ENCODE results near the gene CFAP61. TPM values are rescaled to one million over a fixed set of nuclear protein-coding genes. Genes with fewer than 3 reads are reported as not detected.

CFAP61 gene
- total RNA-seq, 4 donors from 2014 or later: not detected

GRCh38 chr20:20196610-20197009, 144.3 kb downstream of the CFAP61 start:
- WGBS: 89% methylated on average over 10 of the region's 10 CpGs
- TF ChIP-seq POLR2A (IDR thresholded peaks at IDR 0.05; ENCODE audit: low read depth) (no peak), POLR2AphosphoS5 (IDR thresholded peaks at IDR 0.05) (no peak), EP300 (IDR thresholded peaks at IDR 0.05) (no peak)
- TF ChIP-seq, protein P1, sequence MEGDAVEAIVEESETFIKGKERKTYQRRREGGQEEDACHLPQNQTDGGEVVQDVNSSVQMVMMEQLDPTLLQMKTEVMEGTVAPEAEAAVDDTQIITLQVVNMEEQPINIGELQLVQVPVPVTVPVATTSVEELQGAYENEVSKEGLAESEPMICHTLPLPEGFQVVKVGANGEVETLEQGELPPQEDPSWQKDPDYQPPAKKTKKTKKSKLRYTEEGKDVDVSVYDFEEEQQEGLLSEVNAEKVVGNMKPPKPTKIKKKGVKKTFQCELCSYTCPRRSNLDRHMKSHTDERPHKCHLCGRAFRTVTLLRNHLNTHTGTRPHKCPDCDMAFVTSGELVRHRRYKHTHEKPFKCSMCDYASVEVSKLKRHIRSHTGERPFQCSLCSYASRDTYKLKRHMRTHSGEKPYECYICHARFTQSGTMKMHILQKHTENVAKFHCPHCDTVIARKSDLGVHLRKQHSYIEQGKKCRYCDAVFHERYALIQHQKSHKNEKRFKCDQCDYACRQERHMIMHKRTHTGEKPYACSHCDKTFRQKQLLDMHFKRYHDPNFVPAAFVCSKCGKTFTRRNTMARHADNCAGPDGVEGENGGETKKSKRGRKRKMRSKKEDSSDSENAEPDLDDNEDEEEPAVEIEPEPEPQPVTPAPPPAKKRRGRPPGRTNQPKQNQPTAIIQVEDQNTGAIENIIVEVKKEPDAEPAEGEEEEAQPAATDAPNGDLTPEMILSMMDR (IDR thresholded peaks at IDR 0.05): no peak
- peaks cover 0 to 13% (median 0%) of the 10 kb centered on the region in 4 donors for H3K36me3 ChIP-seq
- H3K27me3 ChIP-seq: peaks cover 0 to 20% (median 2%) of the 10 kb centered on the region in 4 donors
- peaks cover 0 to 5% (median 0%) of the 10 kb centered on the region in 4 donors for H3K4me1 ChIP-seq
- intact Hi-C loops (cut with DNase I): no loop called here
- H3K9me3 ChIP-seq: no peaks in the 10 kb centered on the region
- no peak for DNase-seq (ENCODE audit: extremely low spot score)
- H3K4me3 ChIP-seq: no peak overlapping the region
- no peak overlapping the region for H3K27ac ChIP-seq (replicated peaks in 1 of 4)

- 76% methylated on average over 1 of the region's 1 CpG for WGBS
- no peak for DNase-seq (ENCODE audit: extremely low spot score)
- H3K4me3 ChIP-seq: no peak overlapping the region
- TF ChIP-seq, protein P1 (IDR thresholded peaks at IDR 0.05): no peak
- TF ChIP-seq POLR2A (IDR thresholded peaks at IDR 0.05; ENCODE audit: low read depth) (no peak), EP300 (IDR thresholded peaks at IDR 0.05) (no peak), POLR2AphosphoS5 (IDR thresholded peaks at IDR 0.05) (no peak)
- peaks cover 0 to 5% (median 0%) of the 10 kb centered on the region in 4 donors for H3K4me1 ChIP-seq
- intact Hi-C loops (cut with DNase I): no loop called here
- no peaks in the 10 kb centered on the region for H3K9me3 ChIP-seq
- peaks cover 0 to 25% (median 3%) of the 10 kb centered on the region in 4 donors for H3K27me3 ChIP-seq
- H3K36me3 ChIP-seq: peaks cover 0 to 13% (median 0%) of the 10 kb centered on the region in 4 donors
- no peak overlapping the region for H3K27ac ChIP-seq (replicated peaks in 1 of 4)
Observed at GRCh38 chr20:20198011-20198410, 145.7 kb downstream of the CFAP61 start.

- no peak overlapping the region for H3K27ac ChIP-seq (replicated peaks in 1 of 4)
- no peak for TF ChIP-seq POLR2AphosphoS5 (IDR thresholded peaks at IDR 0.05)
- TF ChIP-seq POLR2A (IDR thresholded peaks at IDR 0.05; ENCODE audit: low read depth): no peak
- TF ChIP-seq, protein P1 (IDR thresholded peaks at IDR 0.05): no peak
- TF ChIP-seq EP300 (IDR thresholded peaks at IDR 0.05): no peak
- peaks cover 0 to 5% (median 0%) of the 10 kb centered on the region in 4 donors for H3K4me1 ChIP-seq
- peaks cover 0 to 13% (median 0%) of the 10 kb centered on the region in 4 donors for H3K36me3 ChIP-seq
- intact Hi-C loops (cut with DNase I): no loop called here
- no peaks in the 10 kb centered on the region for H3K9me3 ChIP-seq
- DNase-seq (ENCODE audit: extremely low spot score): no peak
- H3K4me3 ChIP-seq: no peak overlapping the region
- 47% methylated on average over 24 of the region's 24 CpGs for WGBS
- peaks cover 0 to 25% (median 3%) of the 10 kb centered on the region in 4 donors for H3K27me3 ChIP-seq
Observed at GRCh38 chr20:20199361-20200160, 147.2 kb downstream of the CFAP61 start.

GRCh38 chr20:20201124-20201523, 148.8 kb downstream of the CFAP61 start:
- H3K4me3 ChIP-seq: no peak overlapping the region
- peaks cover 0 to 25% (median 3%) of the 10 kb centered on the region in 4 donors for H3K27me3 ChIP-seq
- H3K36me3 ChIP-seq: peaks cover 0 to 13% (median 0%) of the 10 kb centered on the region in 4 donors
- DNase-seq (ENCODE audit: extremely low spot score): no peak
- H3K27ac ChIP-seq (replicated peaks in 1 of 4): no peak overlapping the region
- peaks cover 0 to 5% (median 0%) of the 10 kb centered on the region in 4 donors for H3K4me1 ChIP-seq
- TF ChIP-seq, protein P1 (IDR thresholded peaks at IDR 0.05): no peak
- TF ChIP-seq POLR2AphosphoS5 (IDR thresholded peaks at IDR 0.05): no peak
- no peak for TF ChIP-seq EP300 (IDR thresholded peaks at IDR 0.05)
- TF ChIP-seq POLR2A (IDR thresholded peaks at IDR 0.05; ENCODE audit: low read depth): no peak
- 69% methylated on average over 3 of the region's 3 CpGs for WGBS
- intact Hi-C loops (cut with DNase I): no loop called here
- no peaks in the 10 kb centered on the region for H3K9me3 ChIP-seq
